Upper lobe of right lung (tissue), 1 donor: ENCODE data around the gene NRXN3. TPM values are rescaled to one million over a fixed set of nuclear protein-coding genes. Genes with fewer than 3 reads are reported as not detected.

Experiments
- ATAC-seq: fragments of 200-7000 bp; cut with Tn5 transposase; one replicate; pipeline ENCODE4 v1.9.1; 2020; ENCODE audit warnings: mild to moderate bottlenecking, moderate library complexity
- DNase-seq: peaks from one replicate; pipeline ENCODE4 v3.0.0-alpha.2; 2020
- H3K27ac ChIP-seq: fragments of 200-600 bp; one replicate; pipeline ENCODE4 v1.8.0; 2022
- H3K27me3 ChIP-seq: fragments of 200-600 bp; one replicate; pipeline ENCODE4 v1.8.0; 2022; ENCODE audit warnings: mild to moderate bottlenecking
- H3K36me3 ChIP-seq: fragments of 200-600 bp; one replicate; pipeline ENCODE4 v1.8.0; 2022
- H3K4me1 ChIP-seq: fragments of 200-600 bp; one replicate; pipeline ENCODE4 v1.8.0; 2022
- H3K4me3 ChIP-seq: fragments of 200-600 bp; one replicate; pipeline ENCODE4 v1.8.0; 2022; ENCODE audit warnings: mild to moderate bottlenecking
- H3K9me3 ChIP-seq: fragments of 200-600 bp; one replicate; pipeline ENCODE4 v1.8.0; 2022
- intact Hi-C: fragments of 100-400 bp; cut with DNase I; formaldehyde crosslinking; loops from one replicate; pipeline ENCODE4 v1.11.0; 2022
- total RNA-seq: library from RNA; stranded (reverse); fragmentation: NEBNext Ultra II Directional; extraction: Animal tissue kit (Norgen Biotek cat#: 25700); gene quantifications from one replicate; pipeline ENCODE4 v1.2.1, GENCODE V29; 2021
- TF ChIP-seq, protein P1 (sequence below): fragments of 200-600 bp; IDR thresholded peaks from one replicate; pipeline ENCODE4 v1.8.0; 2022; ENCODE audit warnings: antibody characterized with exemption
- donor health status: DM: no; HTN: yes; CAD: no; lungs with severe emphysema.

NRXN3 gene
- total RNA-seq, 1 donor from 2014 or later: 10.0 TPM

DNA sequence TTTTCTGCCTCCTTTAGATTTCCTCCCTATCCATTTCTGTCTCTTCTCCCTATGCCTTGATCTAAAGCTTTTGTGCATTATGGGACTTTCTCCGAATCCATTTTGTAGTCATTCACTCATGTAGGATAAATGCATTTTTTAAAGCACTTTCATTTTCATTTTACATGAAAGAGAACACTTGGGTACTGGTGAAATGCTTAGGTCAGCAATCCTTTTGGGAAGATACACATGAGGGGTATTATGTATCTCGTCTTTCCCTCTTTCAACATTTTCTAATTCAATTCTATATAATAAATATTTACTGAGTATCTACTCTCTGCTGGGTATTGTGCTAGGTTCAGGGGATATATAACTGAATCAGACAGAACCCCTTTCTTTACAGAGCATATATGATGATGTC, 577.6 kb downstream of the NRXN3 start:
- DNase-seq (no peak), ATAC-seq (no peak)
- no peak overlapping the region for H3K27ac ChIP-seq
- TF ChIP-seq, protein P1, sequence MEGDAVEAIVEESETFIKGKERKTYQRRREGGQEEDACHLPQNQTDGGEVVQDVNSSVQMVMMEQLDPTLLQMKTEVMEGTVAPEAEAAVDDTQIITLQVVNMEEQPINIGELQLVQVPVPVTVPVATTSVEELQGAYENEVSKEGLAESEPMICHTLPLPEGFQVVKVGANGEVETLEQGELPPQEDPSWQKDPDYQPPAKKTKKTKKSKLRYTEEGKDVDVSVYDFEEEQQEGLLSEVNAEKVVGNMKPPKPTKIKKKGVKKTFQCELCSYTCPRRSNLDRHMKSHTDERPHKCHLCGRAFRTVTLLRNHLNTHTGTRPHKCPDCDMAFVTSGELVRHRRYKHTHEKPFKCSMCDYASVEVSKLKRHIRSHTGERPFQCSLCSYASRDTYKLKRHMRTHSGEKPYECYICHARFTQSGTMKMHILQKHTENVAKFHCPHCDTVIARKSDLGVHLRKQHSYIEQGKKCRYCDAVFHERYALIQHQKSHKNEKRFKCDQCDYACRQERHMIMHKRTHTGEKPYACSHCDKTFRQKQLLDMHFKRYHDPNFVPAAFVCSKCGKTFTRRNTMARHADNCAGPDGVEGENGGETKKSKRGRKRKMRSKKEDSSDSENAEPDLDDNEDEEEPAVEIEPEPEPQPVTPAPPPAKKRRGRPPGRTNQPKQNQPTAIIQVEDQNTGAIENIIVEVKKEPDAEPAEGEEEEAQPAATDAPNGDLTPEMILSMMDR: no peak
- H3K27me3 ChIP-seq: no peaks in the 10 kb centered on the region
- intact Hi-C loops: no loop called here
- no peak overlapping the region for H3K4me3 ChIP-seq
- no peaks in the 10 kb centered on the region for H3K4me1 ChIP-seq
- no peaks in the 10 kb centered on the region for H3K36me3 ChIP-seq
- no peaks in the 10 kb centered on the region for H3K9me3 ChIP-seq

DNA sequence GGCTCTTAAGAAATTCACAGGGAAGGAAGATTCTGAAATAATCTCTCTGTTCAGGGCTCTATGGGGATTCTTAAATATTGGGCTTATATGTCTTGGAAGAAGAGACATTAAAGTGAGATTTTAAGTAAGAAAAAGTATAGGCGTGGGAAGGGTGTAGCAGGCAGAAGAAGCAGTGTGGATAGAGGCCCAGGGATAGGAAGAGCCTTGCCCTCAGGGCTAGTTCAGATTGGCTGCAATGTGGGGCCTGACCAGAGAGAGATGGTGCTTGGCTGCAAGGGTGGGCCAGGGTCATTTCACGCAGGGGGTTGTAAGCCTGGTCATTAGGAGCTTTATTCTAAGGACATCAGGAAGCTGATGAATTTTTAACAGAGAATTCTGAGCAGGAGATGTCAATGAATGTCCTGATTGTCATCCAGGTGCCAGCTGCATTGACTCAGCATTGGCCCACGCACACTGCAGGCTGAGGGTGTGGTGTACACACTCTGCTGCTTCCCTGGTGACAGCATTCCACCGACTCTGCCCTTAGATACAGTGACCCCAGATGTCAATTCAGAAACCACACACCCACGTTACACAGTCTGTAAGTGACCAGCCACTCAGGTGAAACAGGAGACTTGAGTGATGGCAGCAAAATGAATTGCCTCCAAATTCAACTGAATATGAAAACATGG, 582.5 kb downstream of the NRXN3 start:
- Histone ChIP-seq H3K4me3 (no peak overlapping the region), H3K27ac (no peak overlapping the region), H3K27me3 (no peaks in the 10 kb centered on the region), H3K36me3 (no peaks in the 10 kb centered on the region), H3K9me3 (no peaks in the 10 kb centered on the region), H3K4me1 (no peaks in the 10 kb centered on the region)
- TF ChIP-seq, protein P1: no peak
- intact Hi-C loops: no loop called here
- peak; percentile 39 for ATAC-seq
- DNase-seq: no peak

DNA sequence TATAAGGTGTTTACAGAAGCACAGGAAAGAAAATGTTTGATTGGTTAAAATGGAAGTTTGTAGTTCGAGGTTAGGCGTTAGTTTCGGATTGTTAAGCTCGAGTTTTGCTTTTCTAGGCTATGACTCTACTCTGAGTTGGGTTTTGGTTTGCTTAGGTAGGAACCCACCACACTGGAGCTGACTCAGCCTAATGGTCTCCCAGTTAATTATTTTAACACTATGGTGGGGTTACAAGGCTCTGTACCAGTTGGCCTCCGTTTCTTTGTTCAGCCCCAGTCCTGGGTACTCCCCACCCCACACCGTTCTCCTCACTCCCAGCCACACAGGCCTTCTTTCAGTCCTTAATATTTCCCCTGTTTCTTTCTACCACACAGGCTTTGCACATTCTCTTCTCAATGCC, 583.9 kb downstream of the NRXN3 start:
- H3K36me3 ChIP-seq: no peaks in the 10 kb centered on the region
- no peak overlapping the region for H3K4me3 ChIP-seq
- H3K27me3 ChIP-seq: no peaks in the 10 kb centered on the region
- TF ChIP-seq, protein P1: no peak
- intact Hi-C loops: no loop called here
- H3K27ac ChIP-seq: no peak overlapping the region
- no peak for DNase-seq
- ATAC-seq: no peak
- no peaks in the 10 kb centered on the region for H3K9me3 ChIP-seq
- H3K4me1 ChIP-seq: no peaks in the 10 kb centered on the region

DNA sequence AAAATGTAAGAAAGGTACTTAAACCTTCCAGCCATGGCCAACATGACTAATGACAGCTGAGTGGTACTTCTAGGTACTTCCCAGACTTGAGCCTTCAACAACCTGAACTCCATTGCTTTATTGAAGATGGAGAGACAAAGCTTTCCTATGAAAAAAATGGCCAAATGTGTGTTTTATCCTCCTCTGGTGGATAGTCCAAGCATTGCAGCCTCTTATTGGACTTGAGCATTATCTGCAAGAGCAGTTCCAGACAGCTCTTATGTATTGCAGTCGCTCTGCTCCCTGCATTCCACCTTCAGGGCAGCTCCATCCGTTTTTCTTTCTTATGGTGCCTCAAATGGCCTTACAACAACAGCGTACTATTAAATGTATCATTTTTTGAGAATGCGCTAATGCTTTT, 588.2 kb downstream of the NRXN3 start:
- ATAC-seq: peak; percentile 50
- no peak overlapping the region for H3K27ac ChIP-seq
- intact Hi-C loops: no loop called here

DNA sequence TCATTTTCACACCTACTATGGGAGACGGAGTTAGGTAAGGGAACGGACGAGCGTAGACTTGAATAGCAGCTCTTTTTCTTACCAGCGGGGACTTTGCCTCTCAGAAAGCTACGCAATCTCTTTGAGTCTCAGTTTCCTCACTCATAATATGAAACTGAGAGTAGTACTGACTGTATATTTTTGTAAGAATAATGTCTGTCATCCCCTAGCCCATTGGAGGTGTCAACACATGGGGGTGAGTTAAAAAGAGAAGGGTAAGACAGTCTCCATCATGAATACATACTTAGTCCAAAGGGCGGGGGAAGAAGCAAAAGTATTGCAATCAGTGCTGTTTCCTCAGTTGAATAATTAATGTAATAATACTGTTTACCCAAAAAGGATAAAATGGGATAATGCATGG, 592.2 kb downstream of the NRXN3 start:
- intact Hi-C loops: no loop called here
- ATAC-seq (no peak), DNase-seq (no peak)
- no peaks in the 10 kb centered on the region for H3K36me3 ChIP-seq
- TF ChIP-seq, protein P1: no peak
- no peaks in the 10 kb centered on the region for H3K9me3 ChIP-seq
- no peaks in the 10 kb centered on the region for H3K4me1 ChIP-seq
- no peaks in the 10 kb centered on the region for H3K27me3 ChIP-seq
- no peak overlapping the region for H3K4me3 ChIP-seq
- H3K27ac ChIP-seq: no peak overlapping the region

More for the DNA sequence above, 588.2 kb downstream of the NRXN3 start:
- no peaks in the 10 kb centered on the region for H3K9me3 ChIP-seq
- no peak for DNase-seq
- no peak overlapping the region for H3K4me3 ChIP-seq
- no peaks in the 10 kb centered on the region for H3K36me3 ChIP-seq
- H3K27me3 ChIP-seq: no peaks in the 10 kb centered on the region
- TF ChIP-seq, protein P1: peak; percentile 45
- H3K4me1 ChIP-seq: no peaks in the 10 kb centered on the region

DNA sequence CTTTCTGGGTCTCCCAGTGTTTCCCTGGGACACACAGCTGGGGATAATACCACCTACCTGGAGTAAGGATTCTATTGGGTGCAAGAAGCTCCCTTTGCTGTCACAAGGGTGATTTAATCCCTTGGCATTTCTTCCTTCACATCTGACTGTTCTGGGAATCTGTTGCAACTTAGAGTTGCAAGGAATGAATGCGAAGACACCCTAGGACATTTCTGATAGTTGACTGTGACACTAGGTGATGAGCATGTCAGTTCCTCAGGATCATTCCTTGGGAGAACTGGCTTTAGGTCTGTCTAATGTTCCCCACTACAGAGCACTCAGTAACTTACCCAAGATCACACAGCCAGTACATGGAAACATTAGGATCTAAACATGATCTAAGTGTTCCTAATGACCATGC, 593.6 kb downstream of the NRXN3 start:
- H3K27ac ChIP-seq: no peak overlapping the region
- no peak overlapping the region for H3K4me3 ChIP-seq
- H3K4me1 ChIP-seq: no peaks in the 10 kb centered on the region
- intact Hi-C loops: no loop called here
- H3K36me3 ChIP-seq: no peaks in the 10 kb centered on the region
- no peaks in the 10 kb centered on the region for H3K27me3 ChIP-seq
- TF ChIP-seq, protein P1: no peak
- no peak for ATAC-seq
- no peaks in the 10 kb centered on the region for H3K9me3 ChIP-seq
- no peak for DNase-seq
